Measurements from ENCODE around the gene TBC1D17. TPM values are rescaled to one million over a fixed set of nuclear protein-coding genes. Genes with fewer than 3 reads are reported as not detected.

The TBC1D17 gene
- total and polyA plus RNA-seq, 10 donors: 20.8 to 53.5 (median 36.6) TPM

DNA sequence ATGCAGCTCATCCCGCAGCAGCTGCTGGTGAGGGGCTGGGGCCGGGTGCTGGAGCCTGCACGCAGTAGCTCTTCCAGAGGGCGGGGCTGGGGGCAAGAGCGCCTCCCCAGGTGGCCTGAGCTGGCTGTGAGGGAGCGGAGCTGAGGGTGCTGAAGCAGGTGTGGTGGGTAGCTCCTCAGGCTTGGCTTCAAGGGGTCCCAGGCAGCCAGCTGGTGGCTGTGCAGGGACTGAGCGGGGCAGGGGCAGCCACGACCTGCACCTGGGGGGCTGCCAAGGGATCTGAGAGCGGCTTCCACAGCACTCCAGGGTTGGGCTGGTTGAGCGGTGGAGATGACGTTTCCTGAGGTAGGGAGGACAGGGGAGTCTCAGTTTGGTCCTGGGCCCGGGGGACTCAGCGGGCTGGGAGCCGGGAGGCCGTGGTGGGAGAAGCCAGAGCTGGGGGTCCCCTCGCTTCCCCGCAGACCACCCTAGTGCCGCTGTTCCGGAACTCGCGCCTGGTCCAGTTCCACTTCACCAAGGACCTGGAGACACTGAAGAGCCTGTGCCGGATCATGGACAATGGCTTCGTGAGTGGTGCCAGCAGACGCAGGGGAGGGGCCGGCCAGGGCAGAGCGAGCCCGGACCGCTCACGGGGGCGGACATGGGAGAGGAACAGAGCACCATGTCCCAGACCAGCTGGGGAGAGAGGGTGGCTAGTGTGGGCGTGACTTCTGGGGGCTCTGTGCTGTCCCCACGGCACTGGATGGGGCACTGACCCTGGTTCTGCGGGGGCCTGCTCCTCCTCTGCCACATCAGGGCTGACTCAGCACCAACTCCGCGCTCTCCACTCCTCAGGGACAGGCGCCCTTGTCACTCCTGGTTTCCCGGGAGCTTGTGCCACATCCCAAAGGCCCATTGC, 19.2 kb upstream of the TBC1D17 start:
- Histone ChIP-seq H3K27me3 (replicated peaks in 1 of 7) (no peaks in the 10 kb centered on the region), H3K36me3 (peaks cover 0 to 93% (median 87%) of the 10 kb centered on the region in 6 donors), H3K27ac (peak overlapping the region in 5 of 8 donors; percentile 7 to 78 (median 11)), H3K4me3 (no peak overlapping the region), H3K9me3 (no peaks in the 10 kb centered on the region), H3K4me1 (peaks cover 4 to 83% (median 32%) of the 10 kb centered on the region in 6 donors)
- DNase-seq: no peak
- 81 to 92% (median 89%) methylated on average over 27 to 37 of the region's 37 CpGs for WGBS, 5 donors
- TF ChIP-seq POLR2AphosphoS5 (IDR thresholded peaks at IDR 0.05) (peak; percentile 40 to 72 (median 59)), POLR2A (IDR thresholded peaks at IDR 0.05) (no peak)
- TF ChIP-seq, protein P1, sequence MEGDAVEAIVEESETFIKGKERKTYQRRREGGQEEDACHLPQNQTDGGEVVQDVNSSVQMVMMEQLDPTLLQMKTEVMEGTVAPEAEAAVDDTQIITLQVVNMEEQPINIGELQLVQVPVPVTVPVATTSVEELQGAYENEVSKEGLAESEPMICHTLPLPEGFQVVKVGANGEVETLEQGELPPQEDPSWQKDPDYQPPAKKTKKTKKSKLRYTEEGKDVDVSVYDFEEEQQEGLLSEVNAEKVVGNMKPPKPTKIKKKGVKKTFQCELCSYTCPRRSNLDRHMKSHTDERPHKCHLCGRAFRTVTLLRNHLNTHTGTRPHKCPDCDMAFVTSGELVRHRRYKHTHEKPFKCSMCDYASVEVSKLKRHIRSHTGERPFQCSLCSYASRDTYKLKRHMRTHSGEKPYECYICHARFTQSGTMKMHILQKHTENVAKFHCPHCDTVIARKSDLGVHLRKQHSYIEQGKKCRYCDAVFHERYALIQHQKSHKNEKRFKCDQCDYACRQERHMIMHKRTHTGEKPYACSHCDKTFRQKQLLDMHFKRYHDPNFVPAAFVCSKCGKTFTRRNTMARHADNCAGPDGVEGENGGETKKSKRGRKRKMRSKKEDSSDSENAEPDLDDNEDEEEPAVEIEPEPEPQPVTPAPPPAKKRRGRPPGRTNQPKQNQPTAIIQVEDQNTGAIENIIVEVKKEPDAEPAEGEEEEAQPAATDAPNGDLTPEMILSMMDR (IDR thresholded peaks at IDR 0.05 in 8 of 11, conservative IDR thresholded peaks at IDR 0.05 in 3 of 11): no peak
- intact Hi-C loops (cut with DNase I; ENCODE audit: low total_unique reads): no loop called here

DNA sequence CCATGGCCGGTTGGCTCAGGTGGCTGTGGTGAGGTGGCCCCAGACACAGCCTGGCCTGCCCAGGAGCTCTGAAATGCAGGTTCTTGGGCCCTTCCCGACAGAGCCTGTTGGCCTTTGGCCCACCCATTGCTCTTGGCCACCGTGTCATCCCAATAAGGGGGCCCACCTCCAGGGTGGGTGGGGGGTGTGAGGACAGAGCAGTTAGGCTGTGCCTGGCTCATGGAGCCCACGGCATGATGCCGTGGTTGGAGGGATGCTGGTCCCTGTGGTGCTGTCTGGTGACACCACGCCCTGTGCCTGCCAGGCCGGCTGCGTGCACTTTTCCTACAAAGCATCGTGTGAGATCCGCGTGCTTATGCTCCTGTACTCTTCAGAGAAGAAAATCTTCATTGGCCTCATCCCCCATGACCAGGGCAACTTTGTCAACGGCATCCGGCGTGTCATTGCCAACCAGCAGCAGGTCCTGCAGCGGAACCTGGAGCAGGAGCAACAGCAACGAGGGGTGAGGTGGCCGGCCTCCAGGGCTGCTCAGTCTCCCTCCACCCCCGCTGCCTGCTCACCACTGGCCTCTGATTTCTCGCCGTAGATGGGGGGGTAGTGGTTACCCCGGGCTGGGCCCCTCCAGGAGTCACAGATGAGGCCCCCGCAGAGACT, 17.7 kb upstream of the TBC1D17 start:
- TF ChIP-seq POLR2A (IDR thresholded peaks at IDR 0.05): no peak
- TF ChIP-seq, protein P1 (IDR thresholded peaks at IDR 0.05 in 8 of 11, conservative IDR thresholded peaks at IDR 0.05 in 3 of 11): no peak
- TF ChIP-seq POLR2AphosphoS5 (IDR thresholded peaks at IDR 0.05): peak; percentile 32 to 60 (median 45)
- peaks cover 0 to 83% (median 32%) of the 10 kb centered on the region in 6 donors for H3K4me1 ChIP-seq
- intact Hi-C loops (cut with DNase I; ENCODE audit: low total_unique reads): no loop called here
- no peak for DNase-seq
- H3K36me3 ChIP-seq: peaks cover 4 to 100% (median 95%) of the 10 kb centered on the region in 6 donors
- H3K27ac ChIP-seq: peak overlapping the region in 6 of 8 donors; percentile 73 to 87 (median 82)
- H3K9me3 ChIP-seq: no peaks in the 10 kb centered on the region
- no peak overlapping the region for H3K4me3 ChIP-seq
- WGBS, 5 donors: 80 to 89% (median 87%) methylated on average over 16 to 22 of the region's 22 CpGs
- H3K27me3 ChIP-seq (replicated peaks in 1 of 7): no peaks in the 10 kb centered on the region

DNA sequence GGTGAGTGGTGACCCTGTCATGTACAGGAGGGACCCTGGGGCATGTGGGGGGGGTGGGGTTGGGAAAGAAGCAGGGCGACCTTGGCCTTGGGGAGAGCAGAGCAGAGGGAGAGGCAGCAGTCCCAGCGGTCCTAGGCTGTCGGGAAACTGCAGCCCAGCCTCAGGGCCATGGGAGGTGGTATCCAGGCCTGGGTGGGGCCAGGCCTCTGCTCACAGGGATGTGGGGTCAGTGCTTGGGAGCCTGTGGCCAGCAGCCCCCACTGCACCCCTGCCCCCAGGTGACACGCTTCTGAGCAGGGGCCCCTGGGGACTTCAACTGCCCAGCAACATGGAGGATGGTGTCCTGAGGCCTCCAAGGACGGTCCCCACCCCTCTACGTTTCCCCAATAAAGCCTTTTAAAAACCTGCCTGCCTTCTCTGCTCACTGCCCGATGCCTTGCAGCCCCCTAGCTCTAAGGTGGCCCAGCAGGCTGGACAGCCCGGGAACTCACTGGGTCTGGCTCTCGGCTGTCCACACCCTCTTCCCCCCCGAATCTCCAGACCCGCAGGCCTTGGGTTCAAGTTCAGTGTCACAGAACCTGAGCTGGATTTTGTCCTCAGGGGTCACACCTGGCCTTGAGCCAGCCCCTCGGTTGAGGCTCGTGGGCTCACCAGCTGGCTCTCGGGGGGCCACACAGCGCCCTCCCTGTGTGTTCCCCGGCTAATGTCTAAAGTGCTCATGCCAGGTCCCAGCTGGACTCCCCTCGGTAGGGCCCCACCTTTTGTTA, 17.0 kb upstream of the TBC1D17 start:
- Histone ChIP-seq H3K4me1 (peaks cover 6 to 83% (median 38%) of the 10 kb centered on the region in 6 donors), H3K36me3 (peaks cover 4 to 98% (median 90%) of the 10 kb centered on the region in 6 donors)

DNA sequence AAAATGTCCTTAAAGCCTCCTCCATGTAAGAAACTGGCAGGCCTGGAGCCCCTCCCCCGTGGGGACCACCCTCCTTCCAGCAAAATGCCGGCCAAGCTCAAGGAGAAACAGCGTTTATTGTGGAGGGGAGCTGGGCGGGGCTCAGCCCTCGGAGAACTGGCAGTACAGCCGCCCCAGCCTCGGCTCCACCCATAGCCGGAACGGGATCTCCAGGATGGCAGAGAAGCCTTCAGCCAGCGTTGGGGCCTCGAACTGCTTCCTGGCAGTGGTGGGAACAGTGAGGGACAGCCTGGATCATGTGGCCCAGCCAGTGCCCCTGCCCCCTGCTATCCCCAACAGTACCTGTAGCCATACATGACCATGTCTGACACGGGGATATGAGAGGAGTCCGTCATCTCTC, 16.4 kb upstream of the TBC1D17 start:
- Histone ChIP-seq H3K27ac (peak overlapping the region; percentile 42 to 87 (median 79)), H3K4me1 (peaks cover 12 to 84% (median 44%) of the 10 kb centered on the region in 6 donors), H3K4me3 (peak overlapping the region in 2 of 8 donors; percentile 10 to 42), H3K36me3 (peaks cover 4 to 93% (median 85%) of the 10 kb centered on the region in 6 donors), H3K27me3 (replicated peaks in 1 of 7) (no peaks in the 10 kb centered on the region), H3K9me3 (no peaks in the 10 kb centered on the region)
- intact Hi-C loops (cut with DNase I; ENCODE audit: low total_unique reads): no loop called here
- peak; percentile 88 for DNase-seq
- WGBS, 5 donors: 34 to 76% (median 69%) methylated on average over 3 to 13 of the region's 13 CpGs
- TF ChIP-seq POLR2AphosphoS5 (IDR thresholded peaks at IDR 0.05) (peak; percentile 30 to 69 (median 45)), POLR2A (IDR thresholded peaks at IDR 0.05) (no peak)
- TF ChIP-seq, protein P1 (IDR thresholded peaks at IDR 0.05 in 8 of 11, conservative IDR thresholded peaks at IDR 0.05 in 3 of 11): no peak

More for the DNA sequence above, 17.0 kb upstream of the TBC1D17 start:
- H3K4me3 ChIP-seq: peak overlapping the region in 2 of 8 donors; percentile 10 to 42
- 59 to 78% (median 72%) methylated on average over 14 to 17 of the region's 17 CpGs for WGBS, 5 donors
- no peak for DNase-seq
- H3K27ac ChIP-seq: peak overlapping the region; percentile 42 to 87 (median 79)
- intact Hi-C loops (cut with DNase I; ENCODE audit: low total_unique reads): no loop called here
- TF ChIP-seq POLR2AphosphoS5 (IDR thresholded peaks at IDR 0.05): peak in 2 of 3 donors; percentile 4 to 47
- no peak for TF ChIP-seq POLR2A (IDR thresholded peaks at IDR 0.05)
- H3K9me3 ChIP-seq: no peaks in the 10 kb centered on the region
- H3K27me3 ChIP-seq (replicated peaks in 1 of 7): no peaks in the 10 kb centered on the region
